LNCAP (cell line): ENCODE data around the gene PRDM5.

ENCODE experiments used
- CTCF ChIP-seq: fragments of 450-650 bp; IDR thresholded peaks from 2 replicates; pipeline ENCODE4 v1.5.1; 2017; ENCODE audit warnings: mild to moderate bottlenecking

PRDM5 gene

GRCh38 chr4:120855307-120856001 lies 67.1 kb downstream of the PRDM5 start:
- no peak for TF ChIP-seq CTCF

- no peak for TF ChIP-seq CTCF
These were observed 69.2 kb downstream of the PRDM5 start for GRCh38 chr4:120853161-120853935.

GRCh38 chr4:120850018-120850599 lies 72.4 kb downstream of the PRDM5 start:
- no peak for TF ChIP-seq CTCF

- no peak for TF ChIP-seq CTCF
These were observed 75.4 kb downstream of the PRDM5 start for GRCh38 chr4:120847019-120847582.

GRCh38 chr4:120844528-120844921 lies 78.0 kb downstream of the PRDM5 start:
- TF ChIP-seq CTCF = no peak

- no peak for TF ChIP-seq CTCF
These were observed 78.5 kb downstream of the PRDM5 start for GRCh38 chr4:120843849-120844527.

- TF ChIP-seq CTCF = no peak
These were observed 80.5 kb downstream of the PRDM5 start for GRCh38 chr4:120842031-120842430.
